ENCODE data around the gene MUC12.

- TF ChIP-seq CTCF (IDR thresholded peaks at IDR 0.05) (no peak), POLR2A (IDR thresholded peaks at IDR 0.05) (no peak), POLR2AphosphoS5 (IDR thresholded peaks at IDR 0.05) (no peak)
Measured at GRCh38 chr7:101021703-101022102, 52.3 kb downstream of the MUC12 start.
